Right hindlimb (tissue), 1 donor: Measurements from ENCODE around the gene DNM3.
"Not testable (repeated sequence)": the region's sequence is repeated elsewhere in the genome, so short reads cannot be mapped to it uniquely, and the experiment has no call there.

Source experiments
- DNase-seq: peaks from one replicate; pipeline ENCODE4 v3.0.0-alpha.2; 2018

The DNM3 gene

DNA sequence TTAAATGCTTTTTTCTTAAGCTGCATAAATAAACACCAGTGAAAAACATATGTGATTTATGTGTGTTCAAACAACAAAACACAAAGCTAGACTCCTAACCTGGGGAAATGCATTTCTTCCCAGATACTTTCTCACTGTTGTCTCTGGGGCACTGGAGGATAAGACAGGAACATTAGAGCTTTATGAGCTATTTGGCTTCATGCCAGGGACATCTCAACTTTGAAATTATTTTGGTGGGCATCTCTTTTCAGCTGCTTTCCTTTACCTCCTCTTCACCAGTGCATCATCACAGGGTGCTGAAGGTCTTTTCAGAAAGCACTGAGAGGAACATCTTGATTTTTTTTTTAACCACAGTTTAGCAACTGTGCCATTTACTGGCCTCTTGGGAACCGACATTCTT is 212.9 kb downstream of the DNM3 start:
- DNase-seq, result no peak

DNA sequence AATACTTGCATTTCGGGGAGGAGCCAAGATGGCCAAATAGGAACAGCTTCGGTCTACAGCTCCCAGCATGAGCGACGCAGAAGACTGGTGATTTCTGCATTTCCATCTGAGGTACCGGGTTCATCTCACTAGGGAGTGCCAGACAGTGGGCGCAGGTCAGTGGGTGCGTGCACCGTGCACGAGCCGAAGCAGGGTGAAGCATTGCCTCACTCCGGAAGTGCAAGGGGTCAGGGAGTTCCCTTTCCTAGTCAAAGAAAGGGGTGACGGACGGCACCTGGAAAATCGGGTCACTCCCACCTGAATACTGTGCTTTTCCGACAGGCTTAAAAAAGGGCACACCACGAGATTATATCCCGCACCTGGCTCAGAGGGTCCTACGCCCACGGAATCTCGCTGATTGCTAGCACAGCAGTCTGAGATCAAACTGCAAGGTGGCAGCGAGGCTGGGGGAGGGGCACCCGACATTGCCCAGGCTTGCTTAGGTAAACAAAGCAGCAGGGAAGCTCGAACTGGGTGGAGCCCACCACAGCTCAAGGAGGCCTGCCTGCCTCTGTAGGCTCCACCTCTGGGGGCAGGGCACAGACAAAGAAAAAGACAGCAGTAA is 214.6 kb downstream of the DNM3 start:
- not testable (repeated sequence) for DNase-seq

DNA sequence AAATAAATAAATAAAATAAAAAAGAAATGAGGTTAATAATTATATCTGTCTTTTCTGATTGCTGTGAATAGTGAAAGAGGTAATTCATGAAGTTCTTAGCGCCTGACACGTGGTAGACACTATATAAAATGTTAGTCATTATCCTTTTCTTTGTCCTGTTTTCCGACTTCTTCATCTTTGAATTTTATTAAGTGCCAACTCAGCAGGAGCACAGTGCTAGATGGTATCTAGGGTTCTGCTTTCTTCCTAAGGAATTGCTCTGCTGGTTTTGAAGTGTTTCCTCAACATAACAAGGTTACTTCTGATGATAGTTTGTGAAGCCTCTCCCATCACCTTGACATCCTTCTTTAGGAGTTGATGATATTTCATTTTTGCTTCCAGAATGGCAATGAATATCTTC is 227.0 kb downstream of the DNM3 start:
- no peak for DNase-seq

DNA sequence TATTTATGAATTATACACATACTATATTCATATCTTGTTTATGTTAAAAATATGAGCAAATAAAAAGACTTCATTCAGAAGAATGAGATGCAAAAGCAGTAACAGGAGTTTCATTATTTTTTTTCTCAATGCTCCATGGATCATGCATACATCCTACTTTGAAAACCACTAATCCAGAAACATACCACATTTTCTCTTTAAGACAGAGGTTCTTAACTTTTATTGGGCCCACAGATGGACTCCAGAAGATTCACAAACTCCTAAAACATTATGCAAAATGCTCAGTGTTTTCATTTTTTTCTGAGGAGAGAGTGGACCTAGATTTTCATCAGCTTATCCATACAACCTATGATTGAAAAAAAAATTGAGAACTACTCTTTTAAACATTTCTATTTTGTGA is 227.8 kb downstream of the DNM3 start:
- DNase-seq, result no peak

DNA sequence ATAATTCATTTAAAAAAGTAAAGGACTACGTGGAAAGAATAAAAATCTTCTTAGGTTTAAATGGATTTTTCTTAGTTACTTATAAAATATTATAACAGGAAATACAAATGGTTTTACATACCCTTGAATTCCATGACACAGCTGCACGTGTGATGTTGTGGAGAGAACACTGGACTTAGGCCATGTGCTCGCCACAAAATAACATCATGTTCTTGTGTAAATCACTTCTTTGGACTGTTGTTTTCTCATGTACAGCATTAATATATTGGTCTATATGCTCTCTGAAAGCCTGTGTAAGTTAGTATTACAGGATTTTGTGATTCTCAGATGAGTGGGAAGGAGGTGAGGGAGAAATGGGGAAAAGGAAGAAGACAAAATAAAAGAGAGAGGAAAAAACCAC is 228.2 kb downstream of the DNM3 start:
- peak; percentile 72 for DNase-seq

DNA sequence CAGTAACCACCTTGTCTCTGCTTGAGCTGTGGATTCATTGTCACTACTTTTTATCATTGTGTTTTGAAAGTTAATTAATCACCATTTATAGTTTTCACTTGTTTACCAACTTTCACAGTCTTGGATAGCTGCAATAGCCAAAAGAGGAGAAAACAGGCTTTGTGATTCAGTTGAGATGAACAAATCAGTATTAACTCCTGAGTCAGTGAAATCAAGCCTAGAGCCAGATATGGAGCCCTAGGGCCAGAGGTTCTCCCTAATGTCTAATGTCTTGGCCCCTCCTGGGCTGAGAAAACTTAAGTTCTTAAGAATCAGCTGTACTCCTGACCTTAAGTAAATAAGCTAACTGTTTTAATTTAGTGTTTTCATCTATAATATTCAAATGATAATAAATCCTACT is 228.8 kb downstream of the DNM3 start:
- no peak for DNase-seq

DNA sequence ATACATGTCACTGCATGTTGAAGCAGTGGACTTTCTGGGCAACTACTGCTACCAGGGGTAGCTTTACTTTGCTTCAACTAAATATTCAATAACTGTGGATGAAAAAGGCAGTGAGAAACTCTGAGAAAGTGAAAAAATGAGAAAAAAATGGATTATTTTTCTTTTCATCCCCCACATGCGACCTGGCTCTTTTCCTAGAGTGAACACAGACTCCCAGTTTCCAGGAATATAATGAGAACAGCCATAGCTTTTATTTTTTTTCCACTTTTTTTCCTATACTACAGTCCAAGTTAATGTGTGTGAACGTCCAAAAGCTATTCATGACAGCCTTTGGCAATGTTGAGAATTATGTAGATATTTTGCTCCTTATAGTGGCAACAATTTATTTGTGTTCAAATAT is 230.4 kb downstream of the DNM3 start:
- peak; percentile 63 for DNase-seq

DNA sequence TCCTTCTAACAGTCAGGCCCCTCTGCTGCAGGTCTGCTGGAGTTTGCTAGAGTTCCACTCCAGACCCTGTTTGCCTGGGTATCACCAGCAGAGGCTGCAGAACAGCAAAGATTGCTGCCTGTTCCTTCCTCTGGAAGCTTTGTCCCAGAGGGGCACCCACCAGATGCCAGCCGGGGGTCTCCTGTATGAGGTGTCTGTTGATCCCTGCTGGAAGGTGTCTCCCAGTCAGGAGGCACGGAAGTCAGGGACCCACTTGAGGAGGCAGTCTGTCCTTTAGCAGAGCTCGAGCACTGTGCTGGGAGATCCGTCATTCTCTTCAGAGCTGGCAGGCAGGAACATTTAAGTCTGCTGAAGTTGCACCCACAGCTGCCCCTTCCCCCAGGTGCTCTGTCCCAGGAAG is 238.6 kb downstream of the DNM3 start:
- DNase-seq, result not testable (repeated sequence)

DNA sequence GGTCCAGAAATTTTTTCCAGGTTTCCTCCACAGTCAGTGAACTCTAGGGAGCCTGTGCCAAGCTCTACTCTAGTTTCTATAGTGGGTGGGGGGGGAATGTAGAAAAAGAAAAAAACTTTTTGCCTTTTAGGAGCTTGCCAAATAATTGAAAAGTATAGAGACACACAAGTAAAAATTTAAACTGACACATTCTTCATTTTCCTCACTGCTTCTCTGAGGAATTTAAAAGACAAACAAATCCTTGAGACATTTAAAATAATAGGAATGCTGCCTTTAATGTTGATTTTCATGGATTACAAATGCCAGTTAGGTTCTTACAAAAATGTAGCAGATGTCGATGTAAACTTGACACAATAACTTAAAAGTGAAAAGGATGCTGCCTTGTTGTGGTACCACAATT is 241.9 kb downstream of the DNM3 start:
- no peak for DNase-seq

DNA sequence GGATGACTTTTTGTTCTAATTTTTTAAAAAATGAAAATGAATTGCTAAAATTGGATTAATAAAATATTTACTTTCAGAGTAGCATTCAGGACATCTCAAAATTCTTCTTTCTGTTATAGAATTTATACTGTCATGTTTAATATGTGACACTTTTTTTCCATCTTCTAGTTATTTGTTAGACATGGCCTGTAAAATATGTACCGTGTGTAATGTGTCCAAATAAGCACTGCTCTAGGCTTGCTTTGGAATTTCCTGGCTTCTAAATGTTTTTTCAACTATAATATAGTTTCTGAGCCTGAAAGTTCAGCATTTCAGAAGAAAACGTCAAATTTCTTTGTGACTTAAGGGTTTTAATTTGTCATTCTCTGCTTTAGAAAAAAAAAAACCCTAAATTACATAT is 243.6 kb downstream of the DNM3 start:
- DNase-seq, result no peak

DNA sequence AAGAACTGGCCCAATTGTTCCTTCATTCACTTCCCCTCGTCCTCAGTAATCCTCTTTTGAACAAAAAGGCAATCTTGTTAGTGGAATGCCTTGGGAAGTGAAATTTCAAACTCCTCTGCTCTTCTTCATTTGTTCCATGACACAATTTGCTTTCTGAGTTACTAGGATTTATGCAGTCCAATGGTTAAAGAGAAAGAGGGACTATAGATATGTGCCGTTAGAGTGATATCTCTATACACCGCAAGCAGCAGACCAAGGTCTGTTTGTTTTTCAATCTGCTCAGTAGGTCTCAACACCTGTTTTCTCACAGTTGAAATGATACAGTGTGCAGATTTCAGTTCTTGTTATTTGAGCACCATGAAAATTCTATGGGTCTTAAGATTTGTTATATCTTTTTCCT is 244.0 kb downstream of the DNM3 start:
- no peak for DNase-seq

DNA sequence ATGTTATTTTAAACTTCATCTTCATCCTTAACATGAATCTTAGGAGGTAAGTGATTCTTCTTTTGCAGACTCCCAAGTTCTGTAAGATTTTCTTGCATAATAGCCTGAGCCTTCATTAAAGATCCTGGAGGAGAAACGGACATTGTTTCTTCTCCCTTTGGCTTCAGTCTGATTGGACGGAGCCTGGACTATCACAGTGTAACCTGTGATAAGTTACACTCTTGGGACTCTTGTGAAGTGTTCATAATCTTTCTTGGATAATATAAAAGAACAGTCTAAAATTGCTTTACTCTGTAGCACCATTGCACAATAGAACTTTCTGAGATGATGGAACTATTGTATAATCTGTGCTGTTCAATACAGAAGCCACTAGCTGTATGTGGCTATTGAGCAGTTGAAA is 244.8 kb downstream of the DNM3 start:
- DNase-seq, result no peak

DNA sequence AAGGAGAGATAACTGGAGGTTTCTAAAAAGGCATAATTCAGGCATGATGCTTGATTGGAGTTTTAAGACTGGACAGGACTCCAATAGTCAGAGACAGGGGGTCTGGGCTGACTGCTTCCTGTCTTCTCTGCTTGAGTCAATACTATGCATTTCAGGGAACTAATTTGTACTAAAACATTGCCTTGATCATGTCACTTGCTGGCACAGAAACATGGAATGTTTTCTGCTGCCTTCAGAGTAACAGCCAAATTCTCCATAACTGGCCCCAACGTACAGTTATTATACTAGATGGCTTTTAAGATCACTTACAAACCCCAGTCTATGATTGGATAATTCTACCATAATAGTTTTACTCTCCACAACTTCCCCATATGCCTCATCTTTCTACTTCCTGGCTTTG is 247.0 kb downstream of the DNM3 start:
- peak; percentile 24 for DNase-seq

DNA sequence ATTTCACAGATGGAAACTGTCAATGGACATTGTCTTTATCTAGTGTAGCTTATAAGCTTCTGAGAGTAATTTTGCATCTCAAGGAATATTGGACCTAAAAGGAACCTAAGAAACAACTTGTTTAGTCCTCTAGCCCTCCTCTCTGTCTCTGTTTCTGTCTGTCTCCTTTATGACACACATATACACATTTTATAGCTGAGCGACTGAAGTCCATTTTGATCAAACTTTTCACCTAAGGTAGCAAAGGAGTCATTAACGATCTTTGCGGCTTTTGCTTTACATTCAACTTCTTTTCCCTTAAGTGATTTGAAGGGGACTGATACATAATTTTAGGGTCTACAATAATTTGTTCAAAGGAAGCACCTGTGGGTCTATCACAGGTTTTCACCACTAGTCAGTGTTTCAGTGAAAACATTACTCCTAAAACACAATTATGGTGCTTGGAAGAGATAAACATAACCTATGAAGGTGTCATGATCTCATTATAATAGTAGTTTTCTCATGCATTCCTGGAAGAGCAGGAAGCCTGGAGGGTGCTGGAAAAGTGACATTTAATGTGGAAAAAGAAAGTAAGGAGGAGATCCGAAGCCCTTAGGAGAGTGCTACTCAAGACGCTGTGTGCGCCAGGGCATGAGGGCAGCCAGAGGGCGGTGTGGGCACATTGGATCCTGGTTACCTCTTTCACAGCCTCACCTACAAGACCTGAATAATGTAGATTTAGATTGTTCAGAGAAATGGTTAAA is 248.6 kb downstream of the DNM3 start:
- DNase-seq, result peak; percentile 36

DNA sequence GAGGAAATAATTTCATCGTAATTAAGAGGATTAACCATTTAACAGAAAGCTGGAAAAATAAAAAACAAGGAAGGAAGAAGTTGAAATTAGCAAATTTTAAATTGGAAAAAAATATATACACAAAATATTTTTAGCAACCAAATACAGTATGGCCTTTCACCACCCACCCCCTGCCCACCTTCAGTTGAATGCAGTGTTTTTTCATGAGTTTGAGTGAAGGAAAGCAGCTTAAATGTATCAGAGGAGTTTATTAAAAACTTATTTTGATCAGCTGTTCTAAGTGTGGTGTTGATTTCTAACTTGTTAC is 249.2 kb downstream of the DNM3 start:
- DNase-seq, result no peak

DNA sequence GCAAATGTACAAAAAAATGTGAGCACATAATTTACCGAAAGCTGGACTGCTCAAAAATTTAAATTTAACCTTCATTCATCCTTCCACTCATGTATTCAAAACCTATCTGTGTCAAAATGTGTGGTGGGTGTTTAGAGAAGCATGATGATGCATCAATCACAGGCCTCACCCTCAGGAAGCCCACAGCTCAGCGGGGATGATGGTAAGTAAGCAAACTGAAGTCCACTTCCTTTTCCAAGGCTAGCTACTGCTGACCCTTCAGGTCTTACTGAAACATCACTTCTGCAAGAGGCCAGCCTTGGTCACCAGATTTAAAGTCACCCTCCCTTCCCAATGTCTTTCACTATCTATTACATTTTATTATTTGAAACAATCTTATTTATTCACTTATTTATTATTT is 254.5 kb downstream of the DNM3 start:
- DNase-seq, result no peak

DNA sequence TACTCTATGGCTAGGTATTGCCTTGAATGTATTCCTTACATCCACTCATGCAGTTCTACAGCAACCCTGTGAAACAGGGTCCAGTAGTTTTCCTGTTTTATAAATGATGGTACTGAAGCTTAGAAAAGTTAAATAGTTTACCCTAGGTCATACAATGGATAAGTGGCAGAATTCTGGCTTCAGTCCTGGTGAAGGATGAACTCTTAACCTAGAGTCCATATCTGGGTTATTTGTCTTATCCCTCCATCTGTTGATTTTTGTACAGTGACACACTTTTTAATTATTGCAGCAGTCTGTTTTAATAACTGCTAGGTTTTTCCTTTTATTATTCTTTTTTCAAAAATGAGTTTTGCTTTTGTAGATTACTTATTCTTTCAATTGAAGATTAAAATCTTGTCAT is 263.9 kb downstream of the DNM3 start:
- no peak for DNase-seq

DNA sequence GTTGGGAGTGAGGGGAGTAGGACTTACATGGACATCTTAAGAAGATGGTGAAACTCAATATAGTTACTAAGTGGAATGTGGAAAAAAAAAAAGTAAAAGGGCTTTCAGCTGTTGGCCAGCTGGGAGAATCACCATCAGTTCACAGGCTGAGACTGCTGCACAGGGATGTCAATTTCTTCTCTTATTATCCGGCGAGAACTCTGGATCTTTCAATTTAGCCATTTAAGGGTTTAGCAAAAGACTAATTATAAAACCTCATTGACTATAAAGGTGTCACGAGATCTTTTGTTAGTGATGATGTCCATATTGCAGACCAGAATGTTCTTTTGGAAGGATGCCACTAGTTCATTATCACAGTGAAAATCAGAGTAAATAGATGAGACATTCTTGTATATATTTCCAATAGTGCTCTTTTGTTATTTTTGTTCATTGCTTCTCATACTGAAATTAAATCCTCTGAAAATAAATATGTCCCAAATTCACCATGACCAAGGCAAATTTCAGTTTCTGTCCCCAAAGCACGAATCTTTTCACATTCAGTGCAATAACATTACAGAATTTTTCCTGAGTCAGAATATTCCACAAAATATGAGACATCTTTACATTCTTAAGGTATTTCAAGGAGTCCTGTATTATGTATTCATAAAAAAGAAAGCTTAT is 266.1 kb downstream of the DNM3 start:
- DNase-seq, result peak; percentile 25

DNA sequence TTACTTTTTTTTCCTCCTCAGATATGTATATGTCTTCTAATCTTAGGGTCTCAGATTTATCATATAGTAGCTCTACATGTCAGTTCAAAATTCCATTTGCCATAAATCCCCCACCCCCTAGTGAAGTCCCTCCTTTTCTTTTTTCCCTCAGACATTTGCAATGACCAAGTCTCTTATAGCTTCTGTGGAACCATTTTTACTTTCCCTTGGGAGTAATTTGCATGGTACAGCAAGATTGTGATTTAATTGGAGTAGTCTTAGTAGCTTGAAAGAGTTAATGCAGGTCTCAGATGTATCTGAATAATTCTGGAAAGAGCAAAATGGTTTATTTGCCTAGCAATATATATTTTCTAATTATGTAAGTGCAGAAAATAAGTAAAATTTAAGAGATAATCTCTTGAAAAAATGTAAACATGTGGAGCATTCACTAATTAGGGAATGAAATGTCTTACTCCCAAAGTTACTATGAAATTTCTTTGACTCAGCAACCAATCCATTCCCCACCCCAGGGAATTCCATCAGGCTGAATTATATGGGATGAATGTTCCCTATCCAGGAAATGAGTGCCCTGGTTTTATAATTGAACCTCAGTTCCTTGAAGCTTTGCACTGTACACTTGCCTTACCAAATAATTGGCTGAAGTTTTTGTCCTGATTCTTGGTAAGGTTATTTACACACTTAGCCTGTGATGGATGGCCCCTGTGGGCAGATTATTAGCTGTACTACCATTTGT is 267.0 kb downstream of the DNM3 start:
- no peak for DNase-seq

DNA sequence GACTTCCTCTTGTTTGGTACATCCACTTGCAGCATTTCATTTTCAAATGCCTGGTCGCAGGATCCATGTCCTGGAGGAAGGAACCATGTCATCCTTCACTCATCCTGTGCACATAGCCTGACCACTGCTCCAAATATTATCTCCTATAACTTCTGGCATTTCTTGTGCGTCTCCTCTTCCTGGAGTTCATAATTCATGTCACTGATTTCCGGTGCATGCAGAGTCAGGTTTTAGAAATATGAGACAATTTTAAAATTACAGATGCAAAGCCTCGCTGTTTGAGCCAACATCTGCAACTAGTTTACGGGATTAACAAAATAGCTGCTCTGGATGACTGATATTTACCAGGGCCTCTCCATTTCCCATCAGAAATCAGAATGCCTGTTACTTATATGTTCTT is 268.1 kb downstream of the DNM3 start:
- peak; percentile 46 for DNase-seq

DNA sequence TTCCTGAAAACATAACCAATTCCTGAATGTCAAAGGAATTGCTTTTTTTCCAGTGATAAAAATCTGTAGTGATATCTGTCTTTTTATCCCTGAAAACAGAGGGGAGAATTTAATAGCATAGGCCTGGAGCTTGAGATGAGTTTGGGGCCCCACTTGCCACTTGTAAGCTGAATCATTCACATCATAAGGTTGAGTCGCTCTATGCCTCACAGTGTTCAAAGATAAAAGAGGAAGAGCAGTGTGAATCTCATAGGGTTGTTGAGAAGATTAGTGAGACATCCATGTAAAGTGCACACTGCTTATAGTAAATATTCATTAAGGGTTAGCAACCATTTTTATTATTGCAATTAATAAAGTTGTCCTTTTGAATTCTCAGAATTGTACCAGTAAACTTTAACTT is 271.3 kb downstream of the DNM3 start:
- no peak for DNase-seq

DNA sequence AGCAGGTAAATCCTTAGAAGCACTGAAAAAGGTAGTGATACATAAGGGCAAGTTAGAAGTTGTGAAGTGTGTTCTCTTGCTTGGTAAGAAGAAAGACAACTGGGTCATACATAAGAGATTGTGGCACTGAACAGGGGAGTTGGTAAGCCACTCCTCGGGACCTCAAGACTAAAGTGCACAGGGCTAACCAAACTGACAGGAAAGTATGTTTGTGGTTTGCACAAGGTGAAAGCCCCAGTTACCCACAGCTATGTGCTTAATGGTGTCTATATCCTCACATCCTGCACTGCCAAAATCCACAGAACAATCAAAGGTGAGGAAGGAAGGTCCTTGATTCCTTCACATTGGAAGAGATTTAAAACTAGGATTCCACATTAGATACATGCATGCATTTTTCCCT is 276.5 kb downstream of the DNM3 start:
- no peak for DNase-seq

DNA sequence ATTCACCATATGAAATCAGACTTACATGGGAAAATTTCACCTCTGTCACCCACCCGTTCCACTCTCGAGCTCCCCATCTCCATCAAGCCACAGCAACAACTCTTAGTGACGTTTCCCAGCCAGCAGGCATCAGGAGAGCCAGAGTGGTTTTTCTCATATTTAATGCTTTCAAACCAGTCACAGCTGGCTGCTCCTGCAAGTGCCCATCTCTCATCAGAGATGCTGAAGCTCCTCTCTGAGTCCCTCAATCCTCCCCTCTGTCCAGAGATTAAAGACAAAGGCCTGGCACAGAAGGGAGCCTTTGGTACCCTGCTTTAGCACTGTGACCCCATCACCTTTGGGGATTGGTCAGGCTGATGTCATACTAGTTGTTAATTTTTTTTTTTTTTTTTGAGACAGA is 277.3 kb downstream of the DNM3 start:
- DNase-seq, result no peak

DNA sequence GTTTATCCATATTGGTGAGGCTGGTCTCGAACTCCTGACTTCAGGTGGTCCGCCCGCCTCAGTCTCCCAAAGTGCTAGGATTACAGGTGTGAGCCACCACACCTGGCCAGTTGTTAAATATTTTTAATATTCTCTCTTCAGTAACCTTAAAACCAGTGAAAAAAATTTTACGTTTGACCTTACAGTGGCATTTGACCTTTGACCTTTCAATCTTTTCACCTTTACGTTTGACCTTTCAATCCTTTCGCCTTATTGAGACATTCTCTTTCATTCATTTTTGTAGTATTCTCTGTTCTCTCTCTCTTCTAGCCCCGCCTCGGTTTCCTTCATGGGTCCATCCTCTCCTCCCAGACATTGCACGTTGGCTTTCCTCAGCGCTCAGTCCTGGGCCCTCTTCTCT is 277.9 kb downstream of the DNM3 start:
- no peak for DNase-seq
